ENCODE data around the gene RPL4.

RPL4 gene

GRCh38 chr15:66459818-66460615 is 44.6 kb downstream of the RPL4 start:
- no peak for DNase-seq (ENCODE audit: low read depth in 1 of 2, low spot score in 1 of 2)

- DNase-seq (ENCODE audit: low read depth in 1 of 2, low spot score in 1 of 2) = no peak
Measured at GRCh38 chr15:66456211-66456610, 48.4 kb downstream of the RPL4 start.

GRCh38 chr15:66454143-66454542 is 50.5 kb downstream of the RPL4 start:
- DNase-seq (ENCODE audit: low read depth in 1 of 2, low spot score in 1 of 2) = no peak

DNA sequence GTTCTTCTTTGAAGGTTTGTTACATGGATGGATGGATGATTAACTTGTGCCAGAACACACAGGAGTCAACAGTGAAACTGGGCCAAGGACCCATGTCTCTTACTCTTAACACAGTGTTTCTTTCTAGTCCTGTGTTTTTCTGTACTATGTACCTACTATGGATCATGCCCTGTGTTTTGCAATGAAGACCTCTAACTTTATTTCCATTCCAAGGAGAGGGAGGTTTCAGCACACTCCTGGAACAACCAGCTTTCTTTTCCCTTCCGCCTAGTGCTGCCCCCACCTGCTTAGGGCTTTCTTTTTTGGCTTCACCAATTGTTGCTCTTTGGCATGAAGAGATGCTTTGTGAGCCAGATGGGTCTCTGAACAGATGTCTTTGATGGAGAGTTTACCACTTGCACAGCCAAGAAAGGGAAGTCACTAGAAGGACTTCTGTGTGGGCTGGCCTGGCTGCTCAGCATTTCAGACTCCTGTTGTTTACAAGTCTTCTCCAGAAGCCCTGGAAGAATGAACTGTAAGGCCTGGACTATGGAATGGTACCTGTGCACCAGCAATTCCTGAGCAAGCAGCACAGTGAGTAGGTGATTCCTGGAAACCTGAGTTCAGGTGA is 51.6 kb downstream of the RPL4 start:
- DNase-seq (ENCODE audit: low read depth in 1 of 2, low spot score in 1 of 2) = no peak

- no peak for DNase-seq (ENCODE audit: low read depth in 1 of 2, low spot score in 1 of 2)
Measured at GRCh38 chr15:66452420-66452819, 52.2 kb downstream of the RPL4 start.

Measured in activated CD4-positive, alpha-beta T cell treated with anti-CD3 and anti-CD28 coated beads, Interleukin-2, amount 50 U/mL, for 24 hours (primary cell).